Activated CD8-positive, alpha-beta memory T cell treated with anti-CD3 and anti-CD28 coated beads, Interleukin-2, amount 10 ng/mL, durations not matched to agents 7 days and 5 days (primary cell): ENCODE data around the gene SF3B6. TPM values are rescaled to one million over a fixed set of nuclear protein-coding genes. Genes with fewer than 3 reads are reported as not detected.
"Not testable (repeated sequence)": the region's sequence is repeated elsewhere in the genome, so short reads cannot be mapped to it uniquely, and the experiment has no call there.

Experiments
- ATAC-seq: fragments of 150-1000 bp; cut with Tn5 transposase; one replicate; pipeline ENCODE4 v1.10.0; 2021; ENCODE audit warnings: moderate library complexity
- CTCF ChIA-PET: fragments of 350-600 bp; sonication (Branson Sonifier 250); formaldehyde crosslinking; loops from one replicate; lab custom pipeline; 2021; ENCODE audit warnings: antibody characterized with exemption; lab: Charles Lee
- DNase-seq: peaks from one replicate; pipeline ENCODE4 v3.0.0-alpha.2; 2020
- H3K27ac Mint-ChIP-seq: one replicate; pipeline ENCODE4 v1.8.0; 2021; ENCODE audit warnings: mild to moderate bottlenecking, mixed read lengths
- H3K27me3 Mint-ChIP-seq: one replicate; pipeline ENCODE4 v1.8.0; 2021; ENCODE audit warnings: mixed read lengths
- H3K36me3 Mint-ChIP-seq: one replicate; pipeline ENCODE4 v1.8.0; 2021; ENCODE audit warnings: mild to moderate bottlenecking, mixed read lengths
- H3K4me1 Mint-ChIP-seq: one replicate; pipeline ENCODE4 v1.8.0; 2021; ENCODE audit warnings: mixed read lengths
- H3K4me3 Mint-ChIP-seq: one replicate; pipeline ENCODE4 v1.8.0; 2021; ENCODE audit warnings: mild to moderate bottlenecking, moderate library complexity, mixed read lengths
- H3K9me3 Mint-ChIP-seq: one replicate; pipeline ENCODE4 v1.8.0; 2022; ENCODE audit warnings: low read depth, mixed read lengths
- total RNA-seq, 2 experiments: library from RNA; stranded (reverse); gene quantifications; one replicate each; pipeline ENCODE4 v1.2.3, GENCODE V29; 2021

Gene SF3B6
- 100 to 1,000 TPM in 1 of 2 experiments, 10 to 100 TPM in 1; 85.4 to 115 TPM for total RNA-seq

DNA sequence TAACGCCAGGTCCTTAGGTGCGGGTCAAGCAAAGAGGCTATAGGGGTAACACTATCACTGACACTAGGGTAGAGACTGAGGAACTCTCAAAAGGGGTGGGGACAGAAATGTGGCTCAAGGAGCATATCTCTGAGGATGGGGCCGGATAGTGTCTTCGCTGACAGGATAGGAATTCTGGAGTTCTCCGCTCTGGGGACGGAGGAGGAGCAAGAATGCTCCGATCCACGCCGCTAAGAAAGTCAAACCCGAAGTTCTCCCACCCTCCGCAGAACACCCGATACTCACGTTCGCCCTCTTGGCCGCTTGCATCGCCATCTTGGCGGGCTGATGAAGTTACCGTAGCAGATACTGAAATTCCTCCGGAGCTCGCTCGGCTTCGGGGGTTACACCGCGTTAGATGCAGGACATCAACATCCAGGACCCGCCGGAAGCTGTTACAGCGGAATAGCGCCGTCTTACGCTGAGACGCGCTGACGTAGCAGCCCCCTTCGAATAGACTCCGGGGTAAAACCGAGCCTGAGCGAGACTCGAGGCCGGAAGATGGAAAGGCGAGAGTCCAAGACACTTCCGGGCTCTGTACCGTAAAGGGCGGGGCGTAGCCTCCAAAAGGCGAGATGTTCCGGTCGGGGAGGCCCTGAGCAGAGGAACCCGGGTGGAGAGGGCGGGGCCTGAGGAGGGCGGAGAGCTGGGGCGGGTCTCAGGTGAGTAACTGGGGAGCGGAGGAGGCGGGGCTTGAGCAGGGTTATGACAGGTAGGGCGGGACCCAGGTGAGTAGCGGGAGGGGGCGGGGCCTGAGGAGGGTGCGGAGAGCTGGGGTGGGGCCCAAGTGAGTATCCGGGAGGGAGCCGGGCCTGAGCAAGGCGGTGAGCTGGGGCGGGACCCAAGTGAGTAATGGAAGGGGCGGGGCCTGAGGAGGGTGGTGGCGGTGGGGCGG lies at the start of gene SF3B6:
Gene SF3B6, minus strand, starts transcription at position 412 of the 934 bp plus-strand sequence. Its CDS starts 97 bp downstream, at position 315.
- H3K4me1 Mint-ChIP-seq = peaks cover 38% of the 10 kb centered on the region
- H3K27ac Mint-ChIP-seq = peak within 1 kb of the TSS; percentile 96
- peak within 1 kb of the TSS; percentile 90 for H3K4me3 Mint-ChIP-seq
- peaks cover 13% of the 10 kb centered on the region for H3K36me3 Mint-ChIP-seq
- H3K27me3 Mint-ChIP-seq = no peaks in the 10 kb centered on the region
- DNase-seq (peak; percentile 100), ATAC-seq (peak; percentile 87)
- CTCF ChIA-PET = interaction anchor here (0.7 to 4.0 kb wide), 10 partner anchors 8 to 252 kb away, joined by 3 to 22 read pairs (median 4); partner anchors contain the start of genes ATAD2B, TP53I3 and WDCP
- H3K9me3 Mint-ChIP-seq = no peaks in the 10 kb centered on the region

DNA sequence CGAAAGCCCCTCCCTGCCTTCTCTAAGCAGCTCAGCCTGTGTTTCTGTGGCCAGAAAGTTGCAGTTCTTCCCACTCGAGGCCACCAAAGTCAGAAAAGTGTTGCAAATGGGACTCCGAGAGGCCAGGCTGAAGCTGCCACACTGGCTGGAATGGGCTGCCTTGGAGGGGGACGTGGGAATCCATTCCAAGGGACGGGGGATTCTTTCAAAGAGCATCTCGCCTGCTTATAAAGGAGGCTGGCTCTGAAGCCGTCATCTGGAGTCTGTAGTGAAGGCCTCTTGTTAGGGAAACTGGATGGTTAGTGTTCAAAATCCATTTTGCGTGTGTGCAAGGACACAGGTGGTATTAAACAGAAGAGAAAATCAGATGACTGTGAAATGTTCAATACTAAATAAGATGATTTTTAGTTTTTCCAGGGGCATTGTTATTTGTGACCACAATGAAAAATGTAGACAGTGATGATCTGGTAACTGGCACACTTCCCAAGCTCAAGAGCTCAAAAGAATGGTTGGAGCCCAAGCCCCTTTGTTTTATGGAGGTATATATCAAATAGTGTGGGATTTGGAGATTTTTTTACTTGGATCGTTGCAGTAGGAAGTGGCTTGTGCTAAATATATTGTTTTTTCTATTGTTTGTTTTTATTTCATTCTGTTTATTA lies 47.9 kb upstream of the SF3B6 start:
- H3K36me3 Mint-ChIP-seq = peaks cover 5% of the 10 kb centered on the region
- peak overlapping the region; percentile 75 for H3K27ac Mint-ChIP-seq
- peak overlapping the region; percentile 77 for H3K4me3 Mint-ChIP-seq
- ATAC-seq (no peak), DNase-seq (no peak)
- no peaks in the 10 kb centered on the region for H3K9me3 Mint-ChIP-seq
- peaks cover 28% of the 10 kb centered on the region for H3K4me1 Mint-ChIP-seq
- CTCF ChIA-PET = interaction anchor here (0.8 to 2.6 kb wide), 5 partner anchors 10 to 237 kb away, joined by 3 to 15 read pairs (median 3); partner anchors contain the start of genes ATAD2B, ITSN2 and TP53I3
- H3K27me3 Mint-ChIP-seq = no peaks in the 10 kb centered on the region

GRCh38 chr2:24123195-24123921 lies 47.2 kb upstream of the SF3B6 start, which contains the start of the genes FAM228B and PFN4:
FAM228B (plus strand) TSS chr2:24123469; CDS start chr2:24124362, 893 bp downstream.
PFN4 (minus strand) TSS chr2:24123334; CDS start chr2:24122535, 799 bp downstream.
- CTCF ChIA-PET = interaction anchor here (0.6 to 2.6 kb wide), 6 partner anchors 39 to 270 kb away, joined by 3 to 15 read pairs (median 5); partner anchors contain the start of genes ATAD2B, ITSN2 and TP53I3
- peak; percentile 82 for DNase-seq
- Mint-ChIP-seq H3K27me3 (no peaks in the 10 kb centered on the region), H3K4me1 (peaks cover 28% of the 10 kb centered on the region), H3K9me3 (no peaks in the 10 kb centered on the region), H3K36me3 (peaks cover 5% of the 10 kb centered on the region), H3K27ac (peak within 1 kb of the TSS; percentile 75), H3K4me3 (peak within 1 kb of the TSS; percentile 77)
- ATAC-seq = peak; percentile 95

DNA sequence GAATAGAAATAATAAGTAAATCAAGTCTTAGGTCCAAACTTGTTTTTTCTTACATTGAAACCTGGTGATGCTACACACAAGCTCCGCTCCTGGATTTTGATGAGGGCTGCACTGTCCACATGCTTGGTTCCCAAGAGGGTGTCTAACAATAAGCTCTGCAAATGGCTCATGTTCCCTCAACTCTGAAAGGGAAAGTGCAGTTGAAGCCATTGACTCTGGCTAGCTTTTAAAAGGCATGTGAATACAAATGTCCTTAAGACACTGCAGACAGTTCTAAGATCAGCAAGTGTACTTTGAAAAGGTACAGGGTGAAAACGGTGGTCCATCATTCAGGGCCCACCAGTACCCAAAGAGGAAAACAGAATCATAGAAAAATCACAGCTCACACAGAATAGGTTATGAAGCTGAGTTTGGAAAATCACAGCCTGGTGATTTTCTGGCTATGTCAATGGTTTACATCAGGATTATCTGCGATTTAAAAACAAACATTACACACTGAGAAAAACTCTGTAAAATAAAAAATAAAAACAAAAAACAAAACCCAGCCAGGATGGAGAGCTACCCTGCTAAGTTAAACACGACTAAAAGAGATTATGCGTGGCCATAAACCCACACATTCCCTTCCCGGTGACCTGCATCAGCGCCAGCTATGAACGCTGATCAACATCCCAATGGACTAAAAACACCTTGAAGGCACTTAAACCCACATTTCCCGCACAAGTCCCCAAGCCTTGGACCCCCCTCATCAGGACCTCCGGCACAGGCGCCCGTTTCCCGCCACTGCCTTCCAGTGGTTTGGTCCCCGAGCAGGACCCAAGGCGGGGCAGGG lies 46.5 kb upstream of the SF3B6 start:
- CTCF ChIA-PET = interaction anchor here (0.5 to 1.1 kb wide), 4 partner anchors 39 to 1002 kb away, joined by 4 to 6 read pairs (median 5); partner anchors contain the start of gene TP53I3
- DNase-seq (no peak), ATAC-seq (no peak)
- peak overlapping the region; percentile 64 for H3K27ac Mint-ChIP-seq
- H3K36me3 Mint-ChIP-seq = peaks cover 2% of the 10 kb centered on the region
- H3K27me3 Mint-ChIP-seq = no peaks in the 10 kb centered on the region
- H3K4me3 Mint-ChIP-seq = peak overlapping the region; percentile 70
- peaks cover 28% of the 10 kb centered on the region for H3K4me1 Mint-ChIP-seq
- H3K9me3 Mint-ChIP-seq = no peaks in the 10 kb centered on the region

- Mint-ChIP-seq H3K36me3 (no peaks in the 10 kb centered on the region), H3K27ac (no peak overlapping the region), H3K27me3 (no peaks in the 10 kb centered on the region), H3K9me3 (no peaks in the 10 kb centered on the region), H3K4me3 (no peak overlapping the region), H3K4me1 (peaks cover 23% of the 10 kb centered on the region)
- DNase-seq = no peak
- no peak for ATAC-seq
- CTCF ChIA-PET = interaction anchor here (0.7 kb wide), 1 partner anchor 196 kb away, joined by 3 read pairs; no protein-coding TSS in a partner anchor
Measured at GRCh38 chr2:24121469-24121868, 45.3 kb upstream of the SF3B6 start.

GRCh38 chr2:24121066-24121465 lies 44.9 kb upstream of the SF3B6 start:
- CTCF ChIA-PET = interaction anchor here (0.7 kb wide), 1 partner anchor 195 kb away, joined by 3 read pairs; no protein-coding TSS in a partner anchor
- ATAC-seq = no peak
- Mint-ChIP-seq H3K27ac (no peak overlapping the region), H3K9me3 (no peaks in the 10 kb centered on the region), H3K36me3 (no peaks in the 10 kb centered on the region), H3K27me3 (no peaks in the 10 kb centered on the region), H3K4me1 (peaks cover 21% of the 10 kb centered on the region), H3K4me3 (no peak overlapping the region)
- no peak for DNase-seq

DNA sequence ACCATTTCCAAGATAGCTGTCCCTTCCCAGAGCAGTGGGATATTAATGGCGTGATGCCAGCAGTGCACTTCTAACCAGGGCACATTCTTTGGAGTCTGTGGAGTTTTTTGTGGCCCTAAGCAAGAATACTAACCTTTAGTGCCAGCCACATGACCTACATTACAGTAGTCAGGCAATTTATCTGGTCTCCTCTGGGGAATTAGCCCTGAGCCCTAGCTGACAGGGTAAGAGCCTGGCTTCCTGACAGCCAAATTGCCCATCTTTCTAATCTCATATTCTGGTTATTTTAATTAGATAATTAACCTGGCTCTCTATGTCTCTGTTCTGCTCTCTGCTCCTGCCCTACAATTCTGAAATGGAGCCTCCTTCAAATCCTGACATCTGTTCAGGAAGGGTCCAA lies 41.8 kb upstream of the SF3B6 start:
- Mint-ChIP-seq H3K27ac (no peak overlapping the region), H3K9me3 (no peaks in the 10 kb centered on the region), H3K36me3 (no peaks in the 10 kb centered on the region), H3K27me3 (no peaks in the 10 kb centered on the region), H3K4me3 (no peak overlapping the region), H3K4me1 (peaks cover 6% of the 10 kb centered on the region)
- CTCF ChIA-PET = no interaction called here
- DNase-seq = no peak
- no peak for ATAC-seq

- no peak for DNase-seq
- no peak for ATAC-seq
- H3K27me3 Mint-ChIP-seq = no peaks in the 10 kb centered on the region
- H3K27ac Mint-ChIP-seq = no peak overlapping the region
- no peaks in the 10 kb centered on the region for H3K36me3 Mint-ChIP-seq
- CTCF ChIA-PET = no interaction called here
- no peaks in the 10 kb centered on the region for H3K9me3 Mint-ChIP-seq
- H3K4me1 Mint-ChIP-seq = no peaks in the 10 kb centered on the region
- H3K4me3 Mint-ChIP-seq = no peak overlapping the region
Measured at GRCh38 chr2:24115057-24115456, 38.9 kb upstream of the SF3B6 start.

GRCh38 chr2:24111407-24111901 lies 35.3 kb upstream of the SF3B6 start:
- CTCF ChIA-PET = interaction anchor here (0.6 to 0.8 kb wide), 2 partner anchors 27 to 61 kb away, joined by 3 read pairs; partner anchors contain the start of gene TP53I3
- Mint-ChIP-seq H3K4me1 (no peaks in the 10 kb centered on the region), H3K4me3 (no peak overlapping the region), H3K27me3 (peaks cover 5% of the 10 kb centered on the region), H3K9me3 (peaks cover 10% of the 10 kb centered on the region), H3K27ac (no peak overlapping the region), H3K36me3 (peaks cover 9% of the 10 kb centered on the region)
- no peak for DNase-seq
- no peak for ATAC-seq

DNA sequence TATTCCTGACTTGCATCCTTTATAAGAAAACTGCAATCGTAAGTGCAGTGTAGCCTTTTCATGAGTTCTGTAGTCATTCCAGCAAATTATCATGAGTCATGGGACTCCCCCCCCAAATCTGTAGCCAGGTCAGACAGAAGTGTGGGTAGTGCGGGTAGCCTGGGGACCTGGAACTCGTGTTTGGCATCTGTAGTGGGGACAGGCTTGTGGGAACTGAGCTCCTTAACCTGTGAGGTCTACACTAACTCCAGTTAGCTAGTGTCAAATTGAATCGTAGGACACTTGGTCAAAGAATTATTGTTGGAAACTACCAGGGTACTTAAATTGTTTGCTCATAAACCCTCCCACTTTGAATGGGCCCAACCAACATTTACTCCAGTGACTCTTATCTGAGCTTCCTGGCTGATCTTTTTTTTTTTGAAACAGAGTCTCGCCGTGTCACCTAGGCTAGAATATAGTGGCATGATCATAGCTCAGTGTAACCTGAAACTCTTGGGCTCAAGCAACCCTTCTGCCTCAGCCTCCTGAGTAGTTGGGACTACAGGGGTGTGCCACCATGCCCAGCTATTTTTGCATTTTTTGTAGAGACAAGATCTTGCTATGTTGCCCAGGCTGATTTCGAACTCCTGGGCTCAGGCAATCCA lies 34.7 kb upstream of the SF3B6 start:
- CTCF ChIA-PET = interaction anchor here (0.8 kb wide), 1 partner anchor 26 kb away, joined by 3 read pairs; the partner anchor contains the start of gene TP53I3
- Mint-ChIP-seq H3K36me3 (peaks cover 11% of the 10 kb centered on the region), H3K9me3 (peaks cover 13% of the 10 kb centered on the region), H3K27ac (no peak overlapping the region), H3K27me3 (peaks cover 5% of the 10 kb centered on the region), H3K4me1 (no peaks in the 10 kb centered on the region), H3K4me3 (no peak overlapping the region)
- DNase-seq = no peak
- ATAC-seq = no peak

GRCh38 chr2:24109431-24109830 lies 33.3 kb upstream of the SF3B6 start:
- H3K4me1 Mint-ChIP-seq, DNase-seq, H3K4me3 Mint-ChIP-seq, CTCF ChIA-PET, H3K27me3 Mint-ChIP-seq, ATAC-seq, H3K27ac Mint-ChIP-seq: not testable (repeated sequence)
- peaks cover 16% of the 10 kb centered on the region for H3K9me3 Mint-ChIP-seq
- H3K36me3 Mint-ChIP-seq = peaks cover 11% of the 10 kb centered on the region
